Esophagus muscularis mucosa (tissue), 4 donors: Measurements from ENCODE around the gene SLC9B1. TPM values are rescaled to one million over a fixed set of nuclear protein-coding genes. Genes with fewer than 3 reads are reported as not detected.
"Not testable (repeated sequence)": the region's sequence is repeated elsewhere in the genome, so short reads cannot be mapped to it uniquely, and the experiment has no call there.

Experiments
- DNase-seq: peaks from one replicate; pipeline ENCODE4 v3.0.0-alpha.2; 2017; ENCODE audit errors: extremely low spot score
- H3K27ac ChIP-seq, 4 donors: fragments of 200-600 bp; sonication (generic); replicated peaks in 1 of 4; 1 replicate in 3 of 4; 2 replicates in 1 of 4; pipeline ENCODE4 v1.5.1; 2016 to 2019; ENCODE audit warnings: mild to moderate bottlenecking in 1 of 4
- H3K27me3 ChIP-seq, 4 donors: fragments of 200-600 bp; sonication (generic); one replicate each; pipeline versions ENCODE4 v1.5.1 to v1.6.0; 2016 to 2019
- H3K36me3 ChIP-seq, 4 donors: fragments of 200-600 bp; sonication (generic); one replicate each; pipeline ENCODE4 v1.5.1; 2016 to 2019
- H3K4me1 ChIP-seq, 4 donors: fragments of 200-600 bp; sonication (generic); one replicate each; pipeline ENCODE4 v1.5.1; 2016 to 2019
- H3K4me3 ChIP-seq, 4 donors: fragments of 200-600 bp; sonication (generic); 1 replicate in 2 of 4; 2 replicates in 2 of 4; pipeline ENCODE4 v1.5.1; 2016 to 2019; ENCODE audit warnings: mild to moderate bottlenecking in 4 of 4, moderate library complexity in 1 of 4
- H3K9me3 ChIP-seq, 4 donors: fragments of 200-600 bp; sonication (generic); 1 replicate in 3 of 4; 2 replicates in 1 of 4; pipeline ENCODE4 v1.5.1; 2016 to 2019
- CTCF ChIP-seq, 3 experiments: fragments of 200-600 bp in 2 of 3; fragments of 450-650 bp in 1 of 3; sonication (generic) in 2 of 3; IDR thresholded peaks; one replicate each; pipeline ENCODE4 v1.5.1; 2017 to 2019; ENCODE audit warnings: antibody characterized with exemption in 3 of 3, mild to moderate bottlenecking in 2 of 3, moderate library complexity in 1 of 3
- EP300 ChIP-seq: sonication (generic); formaldehyde crosslinking; IDR thresholded peaks from one replicate; pipeline ENCODE4 v1.6.1; 2017; ENCODE audit warnings: antibody characterized with exemption
- POLR2A ChIP-seq: fragments of 450-650 bp; IDR thresholded peaks from one replicate; pipeline ENCODE4 v1.6.1; 2017; ENCODE audit warnings: antibody characterized with exemption, moderate library complexity, mild to moderate bottlenecking, low read depth
- POLR2AphosphoS5 ChIP-seq, 2 donors: sonication (generic); formaldehyde crosslinking; IDR thresholded peaks; one replicate each; pipeline ENCODE4 v1.6.1; 2017; ENCODE audit warnings: antibody characterized with exemption in 2 of 2
- WGBS: methylation state at CpG from one replicate; pipeline ENCODE4 v1.1.5; 2018; 5-methylcytosine and 5-hydroxymethylcytosine counted together
- intact Hi-C: fragments of 100-400 bp; cut with DNase I; formaldehyde crosslinking; loops from one replicate; pipeline ENCODE4 v1.15.1; 2023
- total RNA-seq, 4 donors: library from RNA; depleted of rRNA; stranded (reverse); fragments of >200 nt; gene quantifications; one replicate each; pipeline versions ENCODE4 v1.1.0 to v1.2.1, GENCODE V29; 2016

The SLC9B1 gene
- total RNA-seq, 4 donors from 2014 or later, result 0.29 to 1.3 (median 0.99) TPM; not detected in 1

- no peak for DNase-seq
- intact Hi-C loops, result no loop called here
- no peak overlapping the region for H3K4me3 ChIP-seq
- no peaks in the 10 kb centered on the region for H3K9me3 ChIP-seq
- no peak overlapping the region for H3K27ac ChIP-seq
- no peaks in the 10 kb centered on the region for H3K4me1 ChIP-seq
- H3K27me3 ChIP-seq, result no peaks in the 10 kb centered on the region
- TF ChIP-seq POLR2AphosphoS5 (IDR thresholded peaks at IDR 0.05) (no peak), POLR2A (no peak), CTCF (IDR thresholded peaks at IDR 0.05) (no peak), EP300 (no peak)
- 91% methylated on average over 2 of the region's 2 CpGs for WGBS
- no peaks in the 10 kb centered on the region for H3K36me3 ChIP-seq
Measured at GRCh38 chr4:102935716-102936115, 83.8 kb downstream of the SLC9B1 start.

GRCh38 chr4:102919697-102920096, 99.8 kb downstream of the SLC9B1 start:
- H3K36me3 ChIP-seq, H3K4me3 ChIP-seq, H3K4me1 ChIP-seq, DNase-seq, H3K27me3 ChIP-seq, intact Hi-C loops, H3K27ac ChIP-seq: not testable (repeated sequence)
- H3K9me3 ChIP-seq, result peaks cover 0 to 11% (median 4%) of the 10 kb centered on the region in 4 donors
- WGBS, result 88% methylated on average over 8 of the region's 8 CpGs

GRCh38 chr4:102918859-102919258, 100.6 kb downstream of the SLC9B1 start:
- 88% methylated on average over 3 of the region's 3 CpGs for whole genome bisulfite sequencing
- intact Hi-C loops, result no loop called here
- H3K4me1 ChIP-seq, result no peaks in the 10 kb centered on the region
- no peak overlapping the region for H3K27ac ChIP-seq
- no peak for DNase-seq
- no peaks in the 10 kb centered on the region for H3K27me3 ChIP-seq
- H3K36me3 ChIP-seq, result no peaks in the 10 kb centered on the region
- peaks cover 0 to 11% (median 4%) of the 10 kb centered on the region in 4 donors for H3K9me3 ChIP-seq
- no peak overlapping the region for H3K4me3 ChIP-seq
- no peak for TF ChIP-seq EP300
- TF ChIP-seq POLR2A, result no peak
- TF ChIP-seq POLR2AphosphoS5 (IDR thresholded peaks at IDR 0.05), result no peak
- no peak for TF ChIP-seq CTCF (IDR thresholded peaks at IDR 0.05)

- intact Hi-C loops, result no loop called here
- H3K4me3 ChIP-seq, result no peak overlapping the region
- H3K36me3 ChIP-seq, result no peaks in the 10 kb centered on the region
- no peaks in the 10 kb centered on the region for H3K9me3 ChIP-seq
- H3K4me1 ChIP-seq, result no peaks in the 10 kb centered on the region
- 67% methylated on average over 2 of the region's 2 CpGs for WGBS
- H3K27me3 ChIP-seq, result no peaks in the 10 kb centered on the region
- no peak overlapping the region for H3K27ac ChIP-seq
- TF ChIP-seq POLR2AphosphoS5 (IDR thresholded peaks at IDR 0.05) (no peak), EP300 (no peak), CTCF (IDR thresholded peaks at IDR 0.05) (no peak), POLR2A (no peak)
- DNase-seq, result no peak
Measured at GRCh38 chr4:102901804-102902203, 117.7 kb downstream of the SLC9B1 start.

GRCh38 chr4:102897610-102898009, 121.9 kb downstream of the SLC9B1 start:
- H3K9me3 ChIP-seq, intact Hi-C loops, DNase-seq, H3K4me1 ChIP-seq, H3K36me3 ChIP-seq, H3K27ac ChIP-seq, H3K27me3 ChIP-seq, H3K4me3 ChIP-seq: not testable (repeated sequence)
- WGBS, result 62% methylated on average over 2 of the region's 3 CpGs

GRCh38 chr4:102896547-102896946, 123.0 kb downstream of the SLC9B1 start:
- H3K4me1 ChIP-seq, H3K9me3 ChIP-seq, H3K27me3 ChIP-seq, H3K36me3 ChIP-seq, H3K4me3 ChIP-seq, H3K27ac ChIP-seq, DNase-seq, intact Hi-C loops: not testable (repeated sequence)
- 88% methylated on average over 5 of the region's 5 CpGs for WGBS

GRCh38 chr4:102889866-102890265, 129.6 kb downstream of the SLC9B1 start:
- H3K36me3 ChIP-seq, H3K27me3 ChIP-seq, DNase-seq, intact Hi-C loops, H3K4me1 ChIP-seq, H3K27ac ChIP-seq, H3K9me3 ChIP-seq, H3K4me3 ChIP-seq: not testable (repeated sequence)
- WGBS, result 87% methylated on average over 3 of the region's 3 CpGs

GRCh38 chr4:102888570-102888969, 130.9 kb downstream of the SLC9B1 start:
- H3K9me3 ChIP-seq, H3K27ac ChIP-seq, H3K4me1 ChIP-seq, H3K4me3 ChIP-seq, H3K27me3 ChIP-seq, intact Hi-C loops, H3K36me3 ChIP-seq, DNase-seq: not testable (repeated sequence)
- WGBS, result 93% methylated on average over 2 of the region's 2 CpGs
